ENCODE data around the gene CAV1. TPM values are rescaled to one million over a fixed set of nuclear protein-coding genes. Genes with fewer than 3 reads are reported as not detected.

CAV1 gene
- total and polyA plus RNA-seq, 2 of the 13 experiments (the other 11 are each of a cell fraction or from before 2014, with no cell fraction given): 0.40 TPM; not detected in 1

DNA sequence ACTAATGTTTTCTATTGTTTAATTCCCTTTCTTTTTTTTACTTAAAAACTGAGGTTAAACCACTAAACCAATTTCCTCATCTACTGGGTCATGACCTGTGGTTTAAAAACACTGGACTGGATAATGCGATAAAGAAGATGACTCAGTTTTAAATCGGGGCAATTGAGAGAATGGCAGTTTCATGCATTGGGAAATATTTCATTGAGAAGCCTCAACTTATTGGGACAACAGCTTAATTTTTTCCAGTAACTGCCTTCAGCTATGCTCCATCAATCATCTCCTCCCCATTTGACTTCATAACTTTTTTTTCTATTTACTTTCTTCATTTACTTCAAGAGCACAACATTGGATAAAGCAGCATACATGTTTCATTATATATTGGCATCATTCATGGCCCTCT lies 85.4 kb downstream of the CAV1 start:
- no peak for FAIRE-seq
- ChIA-PET CTCF (ENCODE audit: low intra/inter-chr PET ratio, low total read pairs) (no interaction called here), POLR2A (no interaction called here)
- intact Hi-C loops (cut with micrococcal nuclease; ENCODE audit: unreplicated experiment) (no loop called here), in situ Hi-C loops (cut with HindIII; ENCODE audit: extremely low pct_ligation_motif_present, low pct_unique_long_range_greater_than_20kb) (no loop called here)
- H3K79me2 ChIP-seq (ENCODE audit: insufficient read depth, low read length): no peaks in the 10 kb centered on the region
- BruUV-seq (replicated peaks): no TSS peak
- WGBS (ENCODE audit: low lambda C conversion rate): 57% methylated on average over 2 of the region's 2 CpGs
- no peak overlapping the region for H3K27ac ChIP-seq (ENCODE audit: extremely low read length, insufficient read depth, low read length)
- TF ChIP-seq, protein P1, sequence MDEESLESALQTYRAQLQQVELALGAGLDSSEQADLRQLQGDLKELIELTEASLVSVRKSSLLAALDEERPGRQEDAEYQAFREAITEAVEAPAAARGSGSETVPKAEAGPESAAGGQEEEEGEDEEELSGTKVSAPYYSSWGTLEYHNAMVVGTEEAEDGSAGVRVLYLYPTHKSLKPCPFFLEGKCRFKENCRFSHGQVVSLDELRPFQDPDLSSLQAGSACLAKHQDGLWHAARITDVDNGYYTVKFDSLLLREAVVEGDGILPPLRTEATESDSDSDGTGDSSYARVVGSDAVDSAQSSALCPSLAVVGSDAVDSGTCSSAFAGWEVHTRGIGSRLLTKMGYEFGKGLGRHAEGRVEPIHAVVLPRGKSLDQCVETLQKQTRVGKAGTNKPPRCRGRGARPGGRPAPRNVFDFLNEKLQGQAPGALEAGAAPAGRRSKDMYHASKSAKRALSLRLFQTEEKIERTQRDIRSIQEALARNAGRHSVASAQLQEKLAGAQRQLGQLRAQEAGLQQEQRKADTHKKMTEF (CRISPR knock-in tag; IDR thresholded peaks at IDR 0.05): no peak
- TF ChIP-seq, protein P2, sequence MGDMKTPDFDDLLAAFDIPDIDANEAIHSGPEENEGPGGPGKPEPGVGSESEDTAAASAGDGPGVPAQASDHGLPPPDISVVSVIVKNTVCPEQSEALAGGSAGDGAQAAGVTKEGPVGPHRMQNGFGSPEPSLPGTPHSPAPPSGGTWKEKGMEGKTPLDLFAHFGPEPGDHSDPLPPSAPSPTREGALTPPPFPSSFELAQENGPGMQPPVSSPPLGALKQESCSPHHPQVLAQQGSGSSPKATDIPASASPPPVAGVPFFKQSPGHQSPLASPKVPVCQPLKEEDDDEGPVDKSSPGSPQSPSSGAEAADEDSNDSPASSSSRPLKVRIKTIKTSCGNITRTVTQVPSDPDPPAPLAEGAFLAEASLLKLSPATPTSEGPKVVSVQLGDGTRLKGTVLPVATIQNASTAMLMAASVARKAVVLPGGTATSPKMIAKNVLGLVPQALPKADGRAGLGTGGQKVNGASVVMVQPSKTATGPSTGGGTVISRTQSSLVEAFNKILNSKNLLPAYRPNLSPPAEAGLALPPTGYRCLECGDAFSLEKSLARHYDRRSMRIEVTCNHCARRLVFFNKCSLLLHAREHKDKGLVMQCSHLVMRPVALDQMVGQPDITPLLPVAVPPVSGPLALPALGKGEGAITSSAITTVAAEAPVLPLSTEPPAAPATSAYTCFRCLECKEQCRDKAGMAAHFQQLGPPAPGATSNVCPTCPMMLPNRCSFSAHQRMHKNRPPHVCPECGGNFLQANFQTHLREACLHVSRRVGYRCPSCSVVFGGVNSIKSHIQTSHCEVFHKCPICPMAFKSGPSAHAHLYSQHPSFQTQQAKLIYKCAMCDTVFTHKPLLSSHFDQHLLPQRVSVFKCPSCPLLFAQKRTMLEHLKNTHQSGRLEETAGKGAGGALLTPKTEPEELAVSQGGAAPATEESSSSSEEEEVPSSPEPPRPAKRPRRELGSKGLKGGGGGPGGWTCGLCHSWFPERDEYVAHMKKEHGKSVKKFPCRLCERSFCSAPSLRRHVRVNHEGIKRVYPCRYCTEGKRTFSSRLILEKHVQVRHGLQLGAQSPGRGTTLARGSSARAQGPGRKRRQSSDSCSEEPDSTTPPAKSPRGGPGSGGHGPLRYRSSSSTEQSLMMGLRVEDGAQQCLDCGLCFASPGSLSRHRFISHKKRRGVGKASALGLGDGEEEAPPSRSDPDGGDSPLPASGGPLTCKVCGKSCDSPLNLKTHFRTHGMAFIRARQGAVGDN (CRISPR knock-in tag; IDR thresholded peaks at IDR 0.05): no peak
- TF ChIP-seq STAT5B (CRISPR knock-in tag; IDR thresholded peaks at IDR 0.05) (no peak), ZNF605 (CRISPR knock-in tag; IDR thresholded peaks at IDR 0.05) (no peak), ZKSCAN5 (CRISPR knock-in tag; IDR thresholded peaks at IDR 0.05) (no peak)
- no peak overlapping the region for H2AFZ ChIP-seq (ENCODE audit: low read length)
- no peak overlapping the region for H3K4me2 ChIP-seq (ENCODE audit: low read depth, low read length)
- DNase-seq (ENCODE audit: low spot score): no peak
- peaks cover 0 to 4% of the 10 kb centered on the region in 2 experiments; a peak in 1 of 5 replicates for H3K27me3 ChIP-seq (ENCODE audit: control insufficient read depth in 1 of 2, insufficient read depth in 2 of 2, low read length in 2 of 2)
- H3K9me3 ChIP-seq (ENCODE audit: low read length): no peaks in the 10 kb centered on the region
- H3K4me3 ChIP-seq (replicated peaks in 1 of 3; ENCODE audit: insufficient read depth in 1 of 3, low read depth in 2 of 3, low read length in 3 of 3): no peak overlapping the region
- H3K4me1 ChIP-seq (ENCODE audit: insufficient read depth, low read length): no peaks in the 10 kb centered on the region
- H4K20me1 ChIP-seq (ENCODE audit: insufficient read depth, low read length): no peaks in the 10 kb centered on the region
- H3K36me3 ChIP-seq (replicated peaks in 1 of 2; ENCODE audit: control insufficient read depth in 1 of 2, insufficient read depth in 2 of 2, low read length in 2 of 2): no peaks in the 10 kb centered on the region
- H3K9ac ChIP-seq (ENCODE audit: insufficient read depth, low read depth, low read length): no peak overlapping the region
- no peak for ATAC-seq

All from HepG2 (cell line).